Osteoblast (primary cell): ENCODE results near the gene ZNF771. TPM values are rescaled to one million over a fixed set of nuclear protein-coding genes. Genes with fewer than 3 reads are reported as not detected.

Experiments used
- DNase-seq: peaks from one replicate; pipeline ENCODE4 v3.0.0; 2011; ENCODE audit warnings: low spot score, mixed read lengths; ENCODE audit not compliant: insufficient read length; ENCODE audit errors: missing footprints
- H2AFZ ChIP-seq: 2 replicates; pipeline ENCODE4 v1.6.0; 2011; ENCODE audit warnings: mild to moderate bottlenecking, low read length
- H3K27ac ChIP-seq: 2 replicates; pipeline ENCODE4 v1.5.1; 2011; ENCODE audit warnings: mild to moderate bottlenecking, low read depth, low read length, moderate library complexity
- H3K27me3 ChIP-seq: 2 replicates; pipeline ENCODE4 v1.6.0; 2012; ENCODE audit warnings: mild to moderate bottlenecking, control low read depth, inconsistent platforms, low read length, moderate library complexity; ENCODE audit not compliant: insufficient read depth
- H3K36me3 ChIP-seq: 2 replicates; pipeline ENCODE4 v1.5.1; 2011; ENCODE audit warnings: mild to moderate bottlenecking, low read length, control low read depth, moderate library complexity; ENCODE audit not compliant: insufficient read depth
- H3K4me1 ChIP-seq: 2 replicates; pipeline ENCODE4 v1.5.1; 2011; ENCODE audit warnings: mild to moderate bottlenecking, low read length, control low read depth, moderate library complexity; ENCODE audit not compliant: insufficient read depth
- H3K4me2 ChIP-seq: 2 replicates; pipeline ENCODE4 v1.6.0; 2011; ENCODE audit warnings: mild to moderate bottlenecking, low read length; ENCODE audit not compliant: insufficient read depth
- H3K4me3 ChIP-seq: fragments of 200-600 bp; sonication (generic); 3 replicates; pipeline ENCODE4 v1.5.1; 2012; ENCODE audit warnings: mild to moderate bottlenecking, low read length, inconsistent platforms; ENCODE audit not compliant: insufficient read depth
- H3K79me2 ChIP-seq: 2 replicates; pipeline ENCODE4 v1.6.0; 2012; ENCODE audit warnings: mild to moderate bottlenecking, low read length, control low read depth, inconsistent platforms; ENCODE audit not compliant: insufficient read depth
- H3K9me3 ChIP-seq: 2 replicates; pipeline ENCODE4 v1.5.1; 2011; ENCODE audit warnings: low read depth, low read length, control low read depth
- H4K20me1 ChIP-seq: 2 replicates; pipeline ENCODE4 v1.6.0; 2012; ENCODE audit warnings: mild to moderate bottlenecking, low read length, control low read depth; ENCODE audit not compliant: insufficient read depth
- CTCF ChIP-seq: IDR thresholded peaks from 2 replicates; pipeline ENCODE4 v1.5.1; 2011; ENCODE audit warnings: mild to moderate bottlenecking, low read depth, low read length, moderate library complexity; ENCODE audit errors: extremely low read depth
- total RNA-seq: library from RNA; depleted of rRNA; stranded (reverse); fragments of >200 nt; gene quantifications from 2 replicates; pipeline ENCODE4 v1.2.3, GENCODE V29; 2012

Gene ZNF771
- total RNA-seq, 1 donor = 14.8 TPM

GRCh38 chr16:30421010-30421409 lies 13.6 kb downstream of the ZNF771 start:
- Histone ChIP-seq H3K79me2 (peaks cover 4% of the 10 kb centered on the region), H3K9me3 (no peaks in the 10 kb centered on the region), H3K27ac (no peak overlapping the region), H4K20me1 (peaks cover 12% of the 10 kb centered on the region), H3K36me3 (peaks cover 15% of the 10 kb centered on the region), H3K4me3 (no peak overlapping the region), H3K4me2 (no peak overlapping the region), H3K4me1 (no peaks in the 10 kb centered on the region), H3K27me3 (no peaks in the 10 kb centered on the region), H2AFZ (no peak overlapping the region)
- no peak for DNase-seq
- TF ChIP-seq CTCF = no peak

GRCh38 chr16:30428055-30428454 lies 20.6 kb downstream of the ZNF771 start:
- no peaks in the 10 kb centered on the region for H3K9me3 ChIP-seq
- no peak for DNase-seq
- no peak for TF ChIP-seq CTCF

GRCh38 chr16:30429418-30429677 lies 21.9 kb downstream of the ZNF771 start:
- peak overlapping the region; percentile 58 for H3K27ac ChIP-seq

More at GRCh38 chr16:30428055-30428454, 20.6 kb downstream of the ZNF771 start:
- Histone ChIP-seq H2AFZ (no peak overlapping the region), H3K4me2 (no peak overlapping the region), H3K4me3 (no peak overlapping the region), H3K79me2 (peaks cover 23% of the 10 kb centered on the region), H4K20me1 (no peaks in the 10 kb centered on the region), H3K27ac (no peak overlapping the region), H3K4me1 (peaks cover 20% of the 10 kb centered on the region), H3K36me3 (peaks cover 8% of the 10 kb centered on the region), H3K27me3 (no peaks in the 10 kb centered on the region)

More at GRCh38 chr16:30429418-30429677, 21.9 kb downstream of the ZNF771 start:
- no peak for DNase-seq
- Histone ChIP-seq H3K4me1 (peaks cover 20% of the 10 kb centered on the region), H3K79me2 (peaks cover 23% of the 10 kb centered on the region), H3K4me2 (peak overlapping the region; percentile 99), H3K36me3 (no peaks in the 10 kb centered on the region), H3K9me3 (no peaks in the 10 kb centered on the region), H2AFZ (peak overlapping the region; percentile 93), H4K20me1 (no peaks in the 10 kb centered on the region), H3K4me3 (peak overlapping the region; percentile 88), H3K27me3 (no peaks in the 10 kb centered on the region)
- TF ChIP-seq CTCF = no peak
